ENCODE results near the gene PDE11A. TPM values are rescaled to one million over a fixed set of nuclear protein-coding genes. Genes with fewer than 3 reads are reported as not detected.

The PDE11A gene
- total RNA-seq, 2 experiments from 2014 or later, result not detected

DNA sequence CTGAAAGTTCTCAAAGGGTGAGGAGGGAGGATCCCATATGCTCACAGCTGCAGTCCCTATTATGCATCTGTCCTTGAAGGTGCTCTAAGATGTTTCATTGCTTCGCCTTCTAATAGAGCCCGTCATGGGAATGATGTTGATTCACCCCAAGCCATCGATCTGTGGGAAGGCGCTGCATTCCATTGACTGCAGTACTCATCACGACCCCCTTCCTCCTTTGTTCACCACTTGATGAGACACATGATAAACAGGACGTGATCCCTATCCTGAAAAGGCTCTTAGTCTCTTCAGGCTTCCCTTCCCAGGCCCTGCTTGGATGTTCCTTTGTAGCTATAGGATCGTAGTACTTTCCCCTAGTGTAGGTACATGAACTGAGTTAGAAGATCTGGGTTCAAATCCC lies 498.2 kb downstream of the PDE11A start:
- ChIA-PET POLR2A (no interaction called here), CTCF (interaction anchor here (0.5 to 1.2 kb wide), 2 partner anchors 96 to 189 kb away, joined by 3 to 4 read pairs; no protein-coding TSS in a partner anchor)
- Mint-ChIP-seq H3K36me3 (ENCODE audit: low read depth) (no peaks in the 10 kb centered on the region), H3K9me3 (no peaks in the 10 kb centered on the region), H3K4me3 (no peak overlapping the region), H3K27me3 (no peaks in the 10 kb centered on the region), H3K27ac (no peak overlapping the region), H3K4me1 (ENCODE audit: low read depth) (no peaks in the 10 kb centered on the region)
- TF ChIP-seq, protein P1, sequence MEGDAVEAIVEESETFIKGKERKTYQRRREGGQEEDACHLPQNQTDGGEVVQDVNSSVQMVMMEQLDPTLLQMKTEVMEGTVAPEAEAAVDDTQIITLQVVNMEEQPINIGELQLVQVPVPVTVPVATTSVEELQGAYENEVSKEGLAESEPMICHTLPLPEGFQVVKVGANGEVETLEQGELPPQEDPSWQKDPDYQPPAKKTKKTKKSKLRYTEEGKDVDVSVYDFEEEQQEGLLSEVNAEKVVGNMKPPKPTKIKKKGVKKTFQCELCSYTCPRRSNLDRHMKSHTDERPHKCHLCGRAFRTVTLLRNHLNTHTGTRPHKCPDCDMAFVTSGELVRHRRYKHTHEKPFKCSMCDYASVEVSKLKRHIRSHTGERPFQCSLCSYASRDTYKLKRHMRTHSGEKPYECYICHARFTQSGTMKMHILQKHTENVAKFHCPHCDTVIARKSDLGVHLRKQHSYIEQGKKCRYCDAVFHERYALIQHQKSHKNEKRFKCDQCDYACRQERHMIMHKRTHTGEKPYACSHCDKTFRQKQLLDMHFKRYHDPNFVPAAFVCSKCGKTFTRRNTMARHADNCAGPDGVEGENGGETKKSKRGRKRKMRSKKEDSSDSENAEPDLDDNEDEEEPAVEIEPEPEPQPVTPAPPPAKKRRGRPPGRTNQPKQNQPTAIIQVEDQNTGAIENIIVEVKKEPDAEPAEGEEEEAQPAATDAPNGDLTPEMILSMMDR (IDR thresholded peaks at IDR 0.05), result no peak
- no peak for ATAC-seq
- no peak for DNase-seq
- intact Hi-C loops (cut with micrococcal nuclease), result no loop called here

Other genes starting within 250 kb of the PDE11A start
- 10 to 100 TPM in 1 of 2 experiments, 1 to 10 TPM in 1; 9.0 to 10.6 TPM for gene RBM45, start 39.7 kb upstream of the PDE11A start, total RNA-seq
- 1 to 10 TPM; 2.5 to 4.0 TPM for gene OSBPL6, start 121.7 kb upstream of the PDE11A start, total RNA-seq